Measurements from ENCODE around the gene SCAMP5. TPM values are rescaled to one million over a fixed set of nuclear protein-coding genes. Genes with fewer than 3 reads are reported as not detected.

The SCAMP5 gene
- total RNA-seq, 1 experiment from 2014 or later: 70.1 TPM

DNA sequence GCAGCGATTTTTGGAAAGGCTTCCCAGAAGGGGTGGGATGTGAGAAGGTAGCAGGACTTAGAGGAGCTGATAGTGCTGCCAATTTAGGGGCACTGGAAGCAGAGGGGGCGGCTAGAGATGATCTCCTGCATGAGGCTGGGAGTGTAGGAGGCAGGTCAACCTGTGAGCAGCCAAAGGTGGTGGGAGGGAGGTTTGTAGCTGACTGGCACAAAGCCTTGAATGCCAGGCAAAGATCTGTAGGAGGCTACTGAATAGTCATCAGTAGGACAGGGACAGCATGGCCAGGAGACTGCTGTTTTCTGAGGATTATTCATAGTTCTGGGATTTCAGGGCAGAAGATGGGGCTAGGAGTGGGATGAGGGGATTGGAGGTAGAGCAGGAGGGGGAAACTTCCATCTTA lies 2.2 kb downstream of the SCAMP5 start (continued):
- TF ChIP-seq ZBTB43 (CRISPR knock-in tag; IDR thresholded peaks at IDR 0.05) (no peak), ZNF121 (CRISPR knock-in tag; IDR thresholded peaks at IDR 0.05) (no peak), ARID4B (CRISPR knock-in tag; IDR thresholded peaks at IDR 0.05; ENCODE audit: borderline replicate concordance) (no peak), NFYB (CRISPR knock-in tag; conservative IDR thresholded peaks at IDR 0.05; ENCODE audit: low read depth) (no peak), E2F4 (CRISPR knock-in tag; IDR thresholded peaks at IDR 0.05; ENCODE audit: borderline replicate concordance, low read depth) (no peak)
- TF ChIP-seq, protein P1, sequence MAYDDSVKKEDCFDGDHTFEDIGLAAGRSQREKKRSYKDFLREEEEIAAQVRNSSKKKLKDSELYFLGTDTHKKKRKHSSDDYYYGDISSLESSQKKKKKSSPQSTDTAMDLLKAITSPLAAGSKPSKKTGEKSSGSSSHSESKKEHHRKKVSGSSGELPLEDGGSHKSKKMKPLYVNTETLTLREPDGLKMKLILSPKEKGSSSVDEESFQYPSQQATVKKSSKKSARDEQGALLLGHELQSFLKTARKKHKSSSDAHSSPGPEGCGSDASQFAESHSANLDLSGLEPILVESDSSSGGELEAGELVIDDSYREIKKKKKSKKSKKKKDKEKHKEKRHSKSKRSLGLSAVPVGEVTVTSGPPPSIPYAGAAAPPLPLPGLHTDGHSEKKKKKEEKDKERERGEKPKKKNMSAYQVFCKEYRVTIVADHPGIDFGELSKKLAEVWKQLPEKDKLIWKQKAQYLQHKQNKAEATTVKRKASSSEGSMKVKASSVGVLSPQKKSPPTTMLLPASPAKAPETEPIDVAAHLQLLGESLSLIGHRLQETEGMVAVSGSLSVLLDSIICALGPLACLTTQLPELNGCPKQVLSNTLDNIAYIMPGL (CRISPR knock-in tag; IDR thresholded peaks at IDR 0.05): no peak

GRCh38 chr15:75001310-75001709 lies 5.9 kb downstream of the SCAMP5 start:
- POLR2A ChIA-PET: interaction anchor here (0.6 to 0.7 kb wide), 2 partner anchors 42 to 129 kb away, joined by 3 to 6 read pairs; no protein-coding TSS in a partner anchor
- ATAC-seq: no peak
- peaks cover 31% of the 10 kb centered on the region for H3K36me3 Mint-ChIP-seq
- no peak overlapping the region for H3K4me3 Mint-ChIP-seq
- CTCF ChIA-PET: interaction anchor here (0.5 to 0.7 kb wide), 3 partner anchors 50 to 953 kb away, joined by 4 to 7 read pairs (median 5); no protein-coding TSS in a partner anchor
- H3K4me1 Mint-ChIP-seq: peaks cover 11% of the 10 kb centered on the region
- no peak overlapping the region for H3K27ac Mint-ChIP-seq
- H3K27me3 Mint-ChIP-seq (ENCODE audit: low read depth): no peaks in the 10 kb centered on the region
- DNase-seq (ENCODE audit: low spot score): no peak
- no peaks in the 10 kb centered on the region for H3K9me3 Mint-ChIP-seq
- TF ChIP-seq NR3C1 (CRISPR knock-in tag; conservative IDR thresholded peaks at IDR 0.05; ENCODE audit: low read depth) (no peak), CREM (CRISPR knock-in tag; IDR thresholded peaks at IDR 0.05) (no peak), ZNF317 (CRISPR knock-in tag; IDR thresholded peaks at IDR 0.05; ENCODE audit: borderline replicate concordance, low read depth) (no peak), E2F4 (CRISPR knock-in tag; IDR thresholded peaks at IDR 0.05; ENCODE audit: borderline replicate concordance, low read depth) (no peak), OVOL2 (CRISPR knock-in tag; IDR thresholded peaks at IDR 0.05; ENCODE audit: borderline replicate concordance) (no peak), KAT7 (CRISPR knock-in tag; IDR thresholded peaks at IDR 0.05; ENCODE audit: borderline replicate concordance) (no peak), SMAD4 (CRISPR knock-in tag; IDR thresholded peaks at IDR 0.05) (no peak), ZNF512 (CRISPR knock-in tag; IDR thresholded peaks at IDR 0.05; ENCODE audit: borderline replicate concordance) (no peak), ZNF671 (CRISPR knock-in tag; IDR thresholded peaks at IDR 0.05) (no peak), SMAD3 (CRISPR knock-in tag; IDR thresholded peaks at IDR 0.05; ENCODE audit: borderline replicate concordance) (no peak), GRHL2 (CRISPR knock-in tag; IDR thresholded peaks at IDR 0.05; ENCODE audit: insufficient replicate concordance, severe bottlenecking) (no peak), AR (CRISPR knock-in tag; IDR thresholded peaks at IDR 0.05) (no peak), SP1 (CRISPR knock-in tag; conservative IDR thresholded peaks at IDR 0.05) (no peak), ESRRA (CRISPR knock-in tag; IDR thresholded peaks at IDR 0.05; ENCODE audit: borderline replicate concordance) (no peak), SOX15 (CRISPR knock-in tag; IDR thresholded peaks at IDR 0.05) (no peak)
- TF ChIP-seq, protein P2, sequence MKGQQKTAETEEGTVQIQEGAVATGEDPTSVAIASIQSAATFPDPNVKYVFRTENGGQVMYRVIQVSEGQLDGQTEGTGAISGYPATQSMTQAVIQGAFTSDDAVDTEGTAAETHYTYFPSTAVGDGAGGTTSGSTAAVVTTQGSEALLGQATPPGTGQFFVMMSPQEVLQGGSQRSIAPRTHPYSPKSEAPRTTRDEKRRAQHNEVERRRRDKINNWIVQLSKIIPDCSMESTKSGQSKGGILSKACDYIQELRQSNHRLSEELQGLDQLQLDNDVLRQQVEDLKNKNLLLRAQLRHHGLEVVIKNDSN (CRISPR knock-in tag; IDR thresholded peaks at IDR 0.05): no peak

All from WTC11 (cell line).